ENCODE measurements around the gene ROGDI.

ROGDI gene

DNA sequence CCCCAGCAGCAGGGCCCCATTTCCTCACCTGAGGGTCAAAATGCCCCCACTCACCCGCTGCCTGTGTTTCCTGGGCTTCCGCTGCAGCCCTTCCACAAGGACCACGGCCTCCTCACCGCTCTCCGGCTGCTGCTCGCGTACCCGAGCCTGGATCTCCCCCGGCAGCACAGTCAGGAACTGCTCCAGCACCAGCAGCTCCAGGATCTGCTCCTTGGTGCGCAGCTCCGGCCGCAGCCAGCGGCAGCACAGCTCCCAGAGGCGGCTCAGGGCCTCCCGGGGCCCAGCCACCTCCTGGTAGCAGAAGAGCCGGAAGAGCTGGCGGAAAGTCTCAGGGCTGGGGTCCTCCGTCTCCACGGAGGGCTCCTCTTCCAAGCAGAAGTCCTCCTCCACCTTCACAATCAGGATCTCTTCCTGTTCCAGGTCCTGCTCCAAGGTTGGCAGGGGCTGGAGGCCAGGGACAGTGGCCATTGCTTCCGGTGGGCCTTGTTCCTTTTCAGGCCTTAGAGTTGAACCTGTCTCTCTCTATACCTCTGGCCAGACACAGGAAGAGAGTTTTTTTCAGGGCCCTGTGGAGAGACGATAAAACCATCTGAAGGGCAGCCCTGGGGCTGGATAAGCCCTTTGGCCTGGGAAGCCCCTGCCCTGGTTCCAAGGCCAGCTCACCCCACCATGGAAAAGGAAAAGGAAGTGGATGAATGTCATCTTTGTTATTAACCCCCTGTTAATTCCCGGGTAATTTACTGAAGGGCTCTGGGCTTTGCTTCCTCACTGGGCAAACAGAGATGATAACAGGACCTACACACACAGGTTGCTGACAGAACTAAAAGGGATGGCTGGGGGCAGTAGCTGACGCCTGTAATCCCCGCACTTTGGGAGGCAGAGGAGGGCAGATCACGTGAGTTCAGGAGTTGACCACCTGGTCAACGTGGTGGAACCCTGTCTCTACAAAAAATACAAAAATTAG, 36.6 kb downstream of the ROGDI start:
- no peak for DNase-seq

DNA sequence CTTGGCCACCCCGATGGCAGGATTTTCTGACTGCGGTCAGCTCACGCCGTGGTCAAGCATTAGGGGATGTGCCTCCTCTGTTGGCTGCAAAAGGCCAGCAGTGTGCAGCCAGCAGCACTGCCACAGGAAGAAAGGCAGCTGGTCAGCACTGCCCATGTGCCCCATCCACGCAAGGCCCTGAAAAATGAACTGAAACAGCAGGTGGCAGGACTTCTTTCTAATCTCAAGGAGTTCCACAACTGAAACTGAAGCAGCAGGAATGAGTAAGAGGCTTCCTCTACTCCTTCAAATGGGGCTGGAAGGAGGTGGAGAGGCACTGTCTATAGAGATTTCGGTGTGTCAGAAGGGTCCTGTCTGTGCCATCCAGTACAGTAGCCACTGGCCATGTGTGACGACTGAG, 38.6 kb downstream of the ROGDI start:
- DNase-seq = no peak

DNA sequence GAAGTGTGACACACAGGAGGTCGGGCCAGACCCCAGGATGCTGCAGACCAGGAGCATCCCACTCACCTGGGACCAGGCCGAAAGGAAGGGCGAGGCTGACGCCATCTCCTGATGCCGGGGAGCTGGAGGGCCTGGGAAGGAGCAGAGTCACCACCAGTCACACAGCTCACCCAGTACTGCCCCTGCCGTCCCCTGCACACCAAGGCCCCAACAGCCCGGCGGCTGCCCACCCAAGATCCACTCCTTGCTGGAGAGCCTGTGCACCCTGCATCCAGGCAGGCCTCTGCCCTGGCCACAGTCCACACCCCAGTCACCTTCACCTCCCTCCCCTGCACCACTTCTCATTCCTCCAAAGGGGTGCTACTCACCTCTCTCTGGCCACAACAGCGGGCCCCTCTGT, 40.2 kb downstream of the ROGDI start:
- no peak for DNase-seq

DNA sequence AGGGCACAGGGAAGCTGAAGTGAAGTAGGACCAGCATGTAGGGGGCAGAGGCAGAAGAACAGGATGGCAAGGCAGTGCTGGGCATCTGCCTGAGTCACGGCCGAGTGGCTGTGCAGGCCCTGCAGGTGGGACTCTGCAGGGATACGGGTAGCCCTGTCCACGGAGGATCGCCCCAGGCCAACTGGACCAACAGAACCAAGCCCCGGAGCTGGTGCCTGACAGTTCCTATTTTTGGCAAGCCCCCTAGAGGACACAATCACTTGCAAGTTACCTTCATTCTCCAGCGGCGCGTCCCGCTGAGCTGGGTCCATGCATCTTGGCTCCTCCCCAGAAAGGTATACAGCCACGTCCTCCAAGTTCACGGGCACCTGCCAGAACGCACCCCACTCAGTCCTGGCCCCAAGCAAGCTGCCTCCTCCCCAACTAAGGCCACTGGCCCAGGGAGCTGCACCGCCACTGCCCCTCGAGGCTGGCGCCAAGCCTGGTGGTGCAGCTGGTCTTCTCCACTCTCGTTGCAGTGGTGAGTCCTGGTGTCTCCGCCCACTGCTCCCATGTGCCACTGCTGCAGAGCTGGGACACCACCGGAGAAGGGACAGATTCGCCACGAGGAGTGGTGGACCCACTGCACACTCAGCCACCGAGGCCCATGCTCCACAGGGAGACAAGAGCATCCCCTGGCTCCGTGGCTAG, 42.1 kb downstream of the ROGDI start:
- no peak for DNase-seq

DNA sequence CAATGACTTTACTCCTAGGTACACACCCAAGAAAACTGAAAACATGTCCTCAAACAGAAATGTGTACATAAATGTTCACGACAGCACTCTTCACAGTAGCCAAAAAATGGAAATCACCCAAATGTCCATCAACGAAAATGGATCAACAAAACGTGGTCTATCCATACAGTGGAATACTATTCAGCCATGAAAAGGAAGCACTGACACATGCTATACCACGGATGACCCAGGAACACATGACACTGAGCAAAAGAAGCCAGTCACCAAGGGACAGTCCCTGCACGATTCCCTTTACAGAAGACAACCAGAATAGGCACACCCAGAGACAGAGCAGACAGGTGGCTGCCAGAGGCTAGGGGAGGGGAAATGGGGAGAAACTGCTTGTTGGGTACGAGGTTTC, 46.7 kb downstream of the ROGDI start:
- DNase-seq = no peak

DNA sequence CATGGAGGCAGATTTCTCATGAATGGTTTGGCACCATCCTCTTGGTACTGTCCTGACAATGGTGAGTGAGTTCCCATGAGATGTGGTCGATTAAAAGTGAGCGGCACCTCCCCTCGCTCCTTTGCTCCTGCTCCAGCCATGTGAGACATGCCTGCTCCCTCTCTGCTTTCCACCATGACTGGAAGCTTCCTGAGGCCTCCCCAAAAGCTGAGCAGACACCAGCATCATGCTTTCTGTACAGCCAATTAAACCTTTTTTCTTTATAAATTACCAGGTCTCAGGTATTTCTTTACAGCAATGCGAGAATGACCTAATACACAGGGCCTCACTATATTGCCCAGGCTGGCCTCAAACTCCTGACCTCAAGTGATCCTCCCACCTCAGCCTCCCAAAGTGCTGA, 47.6 kb downstream of the ROGDI start:
- DNase-seq = no peak

DNA sequence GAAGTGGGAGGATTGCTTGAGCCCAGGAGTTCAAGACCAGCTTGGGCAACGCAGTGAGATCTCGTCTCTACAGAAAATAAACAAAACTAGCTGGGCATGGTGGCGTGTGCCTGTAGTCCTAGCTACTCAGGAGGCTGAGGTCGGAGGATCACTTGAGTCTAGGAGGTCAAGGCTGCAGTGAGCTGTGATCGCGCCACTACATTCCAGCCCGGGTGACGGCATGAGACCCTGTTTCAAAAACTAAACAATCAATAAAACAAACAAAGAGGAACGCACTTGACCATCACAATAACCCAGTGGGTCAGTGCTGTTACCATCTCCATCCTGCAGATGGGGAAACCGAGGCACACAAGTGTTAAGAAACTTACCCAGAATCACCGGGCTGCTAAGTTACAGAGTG, 49.2 kb downstream of the ROGDI start:
- DNase-seq = no peak

DNA sequence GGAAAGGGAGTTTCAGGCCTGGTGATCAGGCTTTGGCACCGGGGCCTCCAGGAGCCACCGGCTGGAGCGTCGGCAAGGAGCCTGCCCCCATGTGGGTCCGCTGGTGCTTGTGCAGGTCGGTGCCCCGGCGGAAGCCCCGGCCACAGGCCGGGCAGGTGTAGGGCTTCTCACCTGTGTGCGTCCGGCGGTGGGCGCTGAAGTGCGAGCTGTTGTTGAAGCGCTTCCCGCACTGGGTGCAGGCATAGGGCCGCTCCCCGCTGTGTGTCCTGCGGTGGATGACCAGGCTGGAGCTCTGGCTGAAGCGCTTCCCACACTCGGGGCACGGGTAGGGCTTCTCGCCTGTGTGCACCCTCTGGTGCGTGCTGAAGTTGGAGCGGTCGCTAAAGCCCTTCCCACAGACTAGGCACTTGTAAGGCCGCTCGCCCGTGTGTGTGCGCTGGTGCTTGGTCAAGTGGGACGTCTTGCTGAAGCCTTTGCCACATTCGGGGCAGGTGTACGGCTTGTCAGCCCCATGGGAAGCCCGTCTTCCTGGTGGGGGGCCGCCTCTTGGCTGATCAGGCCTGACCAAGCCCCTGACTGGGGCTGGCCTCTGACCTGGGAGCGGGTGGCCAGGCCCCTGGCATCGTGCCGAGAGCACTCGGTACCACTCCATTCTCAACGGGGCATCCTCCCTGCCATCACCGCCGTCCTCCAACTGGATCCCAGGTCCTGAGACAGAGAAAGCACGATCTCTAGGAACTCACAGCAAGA, 49.9 kb downstream of the ROGDI start:
- no peak for DNase-seq

DNA sequence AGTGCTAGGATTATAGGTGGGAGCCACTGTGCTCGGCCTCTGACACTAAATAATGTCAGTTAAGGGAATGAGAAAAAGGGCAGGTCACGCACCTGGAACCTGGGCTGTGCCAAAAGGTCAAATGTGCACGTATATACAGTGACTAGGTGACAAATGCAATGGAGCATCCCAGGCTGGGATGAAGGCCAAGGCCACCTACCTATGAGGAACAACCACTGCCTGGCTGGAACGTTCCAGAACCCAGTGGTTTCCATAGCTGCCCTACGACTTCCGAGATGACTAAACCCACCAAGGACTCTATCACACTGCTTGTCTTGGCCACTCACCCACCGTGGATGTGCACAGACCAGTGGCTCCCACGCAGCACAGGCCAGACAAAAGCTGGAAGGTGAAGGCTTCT, 51.5 kb downstream of the ROGDI start:
- DNase-seq = no peak

DNA sequence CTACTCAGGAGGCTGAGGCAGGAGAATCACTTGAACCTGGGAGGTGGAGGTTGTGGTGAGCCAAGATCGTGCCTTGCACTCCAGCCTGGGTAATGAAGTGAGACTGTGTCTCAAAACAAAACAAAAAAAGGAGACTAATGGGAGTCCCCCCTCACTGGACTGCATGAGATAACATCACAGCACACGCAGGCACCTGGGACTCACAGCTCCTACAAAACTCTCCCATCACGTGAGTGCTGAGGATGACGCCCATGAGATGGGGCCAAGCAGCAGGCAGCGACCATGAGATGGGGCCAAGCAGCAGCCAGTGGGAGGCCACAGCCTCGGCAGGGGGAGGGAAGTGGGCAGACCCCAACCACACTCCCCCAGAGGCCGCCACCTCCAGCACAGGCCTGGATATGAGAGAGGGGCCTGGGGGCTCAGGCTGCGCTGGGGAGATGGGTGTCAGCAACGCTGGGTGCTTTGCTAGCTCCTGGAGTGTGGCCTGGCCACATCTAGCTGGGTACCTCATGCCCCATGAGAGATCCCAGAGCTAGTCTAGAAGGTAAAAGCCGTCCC, 52.7 kb downstream of the ROGDI start:
- DNase-seq = no peak

DNA sequence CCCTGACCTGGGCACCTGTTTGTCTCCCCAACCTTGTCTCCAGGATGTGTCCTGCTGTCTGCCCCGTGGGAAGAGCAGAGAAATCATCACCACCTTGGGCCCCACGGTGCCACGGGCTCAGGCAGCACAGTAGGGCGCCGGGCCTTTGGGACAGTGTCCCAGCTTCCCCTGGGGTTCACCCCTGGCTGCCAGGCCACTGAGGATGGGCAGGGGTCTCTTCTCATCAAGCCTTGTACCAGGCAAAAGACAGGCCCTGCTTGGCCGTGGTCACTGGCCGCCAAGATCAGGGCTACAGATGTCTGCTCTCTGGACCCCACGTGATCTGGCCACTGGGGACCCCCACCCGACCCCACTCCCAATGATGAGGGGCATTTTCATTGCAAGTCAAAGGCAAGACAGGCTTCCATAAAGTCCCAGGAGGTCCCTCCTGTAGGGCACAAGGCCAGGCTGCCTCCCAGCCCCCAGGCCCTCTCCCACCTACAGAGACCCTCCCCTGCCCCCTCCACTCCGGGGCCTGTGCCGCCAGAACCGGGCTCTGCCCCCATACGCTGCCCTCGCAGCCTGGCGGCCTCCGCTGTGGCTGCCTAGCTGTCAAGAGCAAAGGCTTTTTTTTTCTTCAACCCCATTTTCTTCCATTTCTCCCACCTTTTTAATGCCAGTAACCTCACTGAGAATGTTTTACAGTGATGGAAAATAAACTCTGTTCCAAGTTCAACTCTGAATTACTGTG, 53.6 kb downstream of the ROGDI start:
- no peak for DNase-seq

DNA sequence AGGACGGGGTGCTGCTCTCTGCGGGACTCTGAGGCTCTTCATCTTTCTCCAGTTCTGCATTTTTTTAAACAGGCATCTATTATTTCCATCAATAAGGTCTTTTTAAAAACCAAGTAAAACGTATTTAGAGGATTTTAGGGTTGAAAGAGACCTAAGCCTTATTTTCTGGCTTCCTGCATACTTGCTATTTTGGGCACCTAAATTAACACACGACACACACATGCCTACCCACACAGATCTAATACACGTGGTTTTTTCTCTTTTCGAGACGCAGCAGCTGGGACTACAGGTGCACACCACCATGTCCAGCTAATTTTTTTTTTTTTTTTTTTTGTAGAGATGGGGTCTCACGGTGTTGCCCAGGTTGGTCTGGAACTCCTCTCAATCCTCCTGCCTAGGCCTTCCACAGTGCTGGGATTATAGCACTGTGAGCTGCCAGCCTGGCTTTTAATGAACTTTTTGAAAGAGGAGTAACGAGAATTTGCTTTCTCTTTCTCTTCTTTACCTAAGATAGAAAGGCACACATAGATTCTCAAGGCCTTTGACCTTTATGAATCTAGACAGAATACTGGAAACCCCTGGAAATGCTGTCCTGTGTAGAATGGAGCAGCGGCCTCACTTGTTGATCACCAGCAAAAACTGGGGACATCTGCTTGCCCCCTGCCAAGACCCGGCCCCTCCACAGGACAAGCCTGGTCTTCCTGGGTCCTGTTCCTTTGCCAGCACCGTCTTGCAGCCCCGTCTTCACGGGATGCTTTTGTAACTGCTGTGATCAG, 54.3 kb downstream of the ROGDI start:
- no peak for DNase-seq

DNA sequence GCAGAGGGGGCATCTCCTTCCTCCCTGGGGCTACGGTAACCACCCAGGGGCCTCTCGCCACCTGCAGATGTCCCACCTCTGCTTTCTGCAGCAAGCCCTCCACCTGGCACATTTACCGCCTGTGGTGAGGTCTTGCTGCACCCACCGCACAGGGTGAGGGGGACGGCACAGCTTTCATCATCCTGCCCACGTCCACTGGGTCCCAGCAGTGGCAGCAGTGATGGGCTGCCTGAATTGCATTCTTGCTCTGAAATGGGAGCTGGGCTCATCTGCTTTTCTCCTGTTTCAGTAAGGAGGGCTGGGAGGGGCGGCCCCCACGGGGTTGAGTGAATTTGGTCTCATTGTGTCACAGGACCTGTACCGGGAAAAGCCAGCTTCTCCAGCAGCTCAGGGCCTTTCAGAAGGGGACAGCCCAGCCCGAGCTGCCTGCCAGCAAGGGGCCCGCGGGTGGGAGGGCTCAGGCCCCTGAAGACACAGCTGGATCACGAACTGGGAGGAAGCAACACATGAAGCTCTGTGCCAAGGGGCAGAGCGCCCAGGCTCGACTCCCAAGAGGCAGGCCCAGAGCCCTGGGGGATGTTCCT, 55.4 kb downstream of the ROGDI start:
- DNase-seq = no peak

All from NCI-H2107 (cell line).